GM10266 (cell line): ENCODE results near the gene TRDN.

ENCODE experiments used
- DNase-seq: peaks from one replicate; pipeline ENCODE4 v3.0.0; 2012; ENCODE audit errors: extremely low spot score
- CTCF ChIP-seq: IDR thresholded peaks from 2 replicates; pipeline ENCODE4 v1.5.1; 2012; ENCODE audit warnings: mild to moderate bottlenecking, low read depth; ENCODE audit not compliant: control insufficient read depth, insufficient read depth; ENCODE audit errors: missing control alignments

Gene TRDN

GRCh38 chr6:123417535-123417934, 219.2 kb downstream of the TRDN start:
- no peak for DNase-seq

GRCh38 chr6:123415844-123416468, 220.8 kb downstream of the TRDN start:
- peak; percentile 19 for DNase-seq

More at GRCh38 chr6:123417535-123417934, 219.2 kb downstream of the TRDN start:
- TF ChIP-seq CTCF, result no peak

GRCh38 chr6:123404975-123405374, 231.8 kb downstream of the TRDN start:
- TF ChIP-seq CTCF, result no peak
- DNase-seq, result no peak

More at GRCh38 chr6:123415844-123416468, 220.8 kb downstream of the TRDN start:
- peak; percentile 70 for TF ChIP-seq CTCF

GRCh38 chr6:123402052-123402451, 234.7 kb downstream of the TRDN start:
- TF ChIP-seq CTCF, result no peak
- DNase-seq, result no peak

- DNase-seq, result no peak
- no peak for TF ChIP-seq CTCF
These were observed 238.7 kb downstream of the TRDN start for GRCh38 chr6:123398072-123398471.

GRCh38 chr6:123393331-123393730, 243.4 kb downstream of the TRDN start:
- peak; percentile 28 for TF ChIP-seq CTCF
- DNase-seq, result no peak

- no peak for DNase-seq
- TF ChIP-seq CTCF, result no peak
These were observed 253.0 kb downstream of the TRDN start for GRCh38 chr6:123383718-123384117.
